K562 (cell line): ENCODE results near the gene PFKL.

Experiments used
- BRCA1 ChIP-seq, 2 experiments: fragments of 450-650 bp in 1 of 2; sonication (generic) in 1 of 2; formaldehyde crosslinking in 1 of 2; IDR thresholded peaks; 2 replicates each; pipeline versions ENCODE4 v1.5.0 to v1.6.1; 2017 to 2020; ENCODE audit warnings: mild to moderate bottlenecking in 1 of 2, missing genetic modification reagents in 1 of 2
- CTCF ChIP-seq, 3 experiments: IDR thresholded peaks in 2 of 3; conservative IDR thresholded peaks in 1 of 3; 2 replicates each; pipeline ENCODE4 v1.5.1; 2011 to 2012; ENCODE audit warnings: low read length in 3 of 3, mild to moderate bottlenecking in 3 of 3, control low read depth in 2 of 3, improper control_type of control experiment in 1 of 3, inconsistent platforms in 1 of 3, low read depth in 1 of 3, mixed read lengths in 1 of 3, moderate library complexity in 1 of 3; ENCODE audit not compliant: insufficient read depth in 2 of 3
- E2F4 ChIP-seq: sonication (generic); formaldehyde crosslinking; IDR thresholded peaks from 2 replicates; pipeline ENCODE4 v1.8.0; 2022; ENCODE audit warnings: mild to moderate bottlenecking, low read depth, missing genetic modification reagents
- ESRRA ChIP-seq: fragments of 450-650 bp; IDR thresholded peaks from 2 replicates; pipeline ENCODE4 v1.6.1; 2014; ENCODE audit warnings: low read depth, mild to moderate bottlenecking, moderate library complexity, borderline replicate concordance
- EZH2 ChIP-seq: IDR thresholded peaks from 2 replicates; pipeline ENCODE4 v1.6.1; 2012; ENCODE audit warnings: low read depth, mild to moderate bottlenecking, inconsistent platforms, low read length, borderline replicate concordance
- GTF2F1 ChIP-seq: IDR thresholded peaks from 2 replicates; pipeline ENCODE4 v1.6.1; 2011; ENCODE audit warnings: low read depth, low read length, improper control_type of control experiment
- MBD2 ChIP-seq: sonication (generic); IDR thresholded peaks from 2 replicates; pipeline ENCODE4 v1.6.1; 2016; ENCODE audit warnings: low read depth, borderline replicate concordance
- NR2C2 ChIP-seq, 2 experiments: fragments of 200-800 bp in 1 of 2; sonication (Bioruptor generic) in 1 of 2; sonication (generic) in 1 of 2; formaldehyde crosslinking in 1 of 2; IDR thresholded peaks; 2 replicates each; pipeline versions ENCODE4 v1.6.1 to v1.8.0; 2016 to 2022; ENCODE audit warnings: mild to moderate bottlenecking in 1 of 2, missing compliant biosample characterization in 1 of 2, missing genetic modification characterization in 1 of 2, missing genetic modification reagents in 1 of 2
- ZNF3 ChIP-seq: fragments of 250-450 bp; sonication (Bioruptor Pico); IDR thresholded peaks from 2 replicates; pipeline ENCODE4 v1.5.0; 2021; ENCODE audit warnings: mild to moderate bottlenecking, moderate library complexity
- TF ChIP-seq, protein P1 (sequence below): sonication (generic); formaldehyde crosslinking; IDR thresholded peaks from 2 replicates; pipeline ENCODE4 v1.8.0; 2023; ENCODE audit warnings: mild to moderate bottlenecking, missing genetic modification reagents

GRCh38 chr21:44291078-44291935, 8.5 kb upstream of the PFKL start:
- no peak for TF ChIP-seq CTCF (IDR thresholded peaks at IDR 0.05 in 2 of 3, conservative IDR thresholded peaks at IDR 0.05 in 1 of 3; ENCODE audit: insufficient read depth in 2 of 3, low read depth in 1 of 3, low read length in 3 of 3)
- TF ChIP-seq ZNF3 (CRISPR knock-in tag) = no peak
- TF ChIP-seq E2F4 = no peak
- TF ChIP-seq EZH2 = no peak
- TF ChIP-seq NR2C2 (CRISPR knock-in tag; IDR thresholded peaks at IDR 0.05) = no peak
- no peak for TF ChIP-seq NR2C2 (tag; IDR thresholded peaks at IDR 0.05)
- TF ChIP-seq MBD2 = no peak
- TF ChIP-seq BRCA1 (IDR thresholded peaks at IDR 0.05) = no peak
- no peak for TF ChIP-seq BRCA1 (CRISPR knock-in tag; IDR thresholded peaks at IDR 0.05)
- TF ChIP-seq, protein P1, sequence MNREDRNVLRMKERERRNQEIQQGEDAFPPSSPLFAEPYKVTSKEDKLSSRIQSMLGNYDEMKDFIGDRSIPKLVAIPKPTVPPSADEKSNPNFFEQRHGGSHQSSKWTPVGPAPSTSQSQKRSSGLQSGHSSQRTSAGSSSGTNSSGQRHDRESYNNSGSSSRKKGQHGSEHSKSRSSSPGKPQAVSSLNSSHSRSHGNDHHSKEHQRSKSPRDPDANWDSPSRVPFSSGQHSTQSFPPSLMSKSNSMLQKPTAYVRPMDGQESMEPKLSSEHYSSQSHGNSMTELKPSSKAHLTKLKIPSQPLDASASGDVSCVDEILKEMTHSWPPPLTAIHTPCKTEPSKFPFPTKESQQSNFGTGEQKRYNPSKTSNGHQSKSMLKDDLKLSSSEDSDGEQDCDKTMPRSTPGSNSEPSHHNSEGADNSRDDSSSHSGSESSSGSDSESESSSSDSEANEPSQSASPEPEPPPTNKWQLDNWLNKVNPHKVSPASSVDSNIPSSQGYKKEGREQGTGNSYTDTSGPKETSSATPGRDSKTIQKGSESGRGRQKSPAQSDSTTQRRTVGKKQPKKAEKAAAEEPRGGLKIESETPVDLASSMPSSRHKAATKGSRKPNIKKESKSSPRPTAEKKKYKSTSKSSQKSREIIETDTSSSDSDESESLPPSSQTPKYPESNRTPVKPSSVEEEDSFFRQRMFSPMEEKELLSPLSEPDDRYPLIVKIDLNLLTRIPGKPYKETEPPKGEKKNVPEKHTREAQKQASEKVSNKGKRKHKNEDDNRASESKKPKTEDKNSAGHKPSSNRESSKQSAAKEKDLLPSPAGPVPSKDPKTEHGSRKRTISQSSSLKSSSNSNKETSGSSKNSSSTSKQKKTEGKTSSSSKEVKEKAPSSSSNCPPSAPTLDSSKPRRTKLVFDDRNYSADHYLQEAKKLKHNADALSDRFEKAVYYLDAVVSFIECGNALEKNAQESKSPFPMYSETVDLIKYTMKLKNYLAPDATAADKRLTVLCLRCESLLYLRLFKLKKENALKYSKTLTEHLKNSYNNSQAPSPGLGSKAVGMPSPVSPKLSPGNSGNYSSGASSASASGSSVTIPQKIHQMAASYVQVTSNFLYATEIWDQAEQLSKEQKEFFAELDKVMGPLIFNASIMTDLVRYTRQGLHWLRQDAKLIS (CRISPR knock-in tag) = no peak
- TF ChIP-seq ESRRA = no peak
- TF ChIP-seq GTF2F1 = no peak
